Uterus (tissue), 2 donors: ENCODE results near the gene TIRAP.

Experiments
- POLR2A ChIP-seq, 2 donors: fragments of 450-650 bp; IDR thresholded peaks; one replicate each; pipeline ENCODE4 v1.6.1; 2016; ENCODE audit warnings: antibody characterized with exemption in 2 of 2, mild to moderate bottlenecking in 1 of 2, moderate library complexity in 1 of 2
- TF ChIP-seq, protein P1 (sequence below), 4 experiments: fragments of 200-600 bp in 2 of 4; fragments of 450-650 bp in 2 of 4; sonication (generic) in 2 of 4; IDR thresholded peaks; one replicate each; pipeline ENCODE4 v1.5.1; 2016 to 2019; ENCODE audit warnings: antibody characterized with exemption in 4 of 4, mild to moderate bottlenecking in 2 of 4, moderate library complexity in 1 of 4

DNA sequence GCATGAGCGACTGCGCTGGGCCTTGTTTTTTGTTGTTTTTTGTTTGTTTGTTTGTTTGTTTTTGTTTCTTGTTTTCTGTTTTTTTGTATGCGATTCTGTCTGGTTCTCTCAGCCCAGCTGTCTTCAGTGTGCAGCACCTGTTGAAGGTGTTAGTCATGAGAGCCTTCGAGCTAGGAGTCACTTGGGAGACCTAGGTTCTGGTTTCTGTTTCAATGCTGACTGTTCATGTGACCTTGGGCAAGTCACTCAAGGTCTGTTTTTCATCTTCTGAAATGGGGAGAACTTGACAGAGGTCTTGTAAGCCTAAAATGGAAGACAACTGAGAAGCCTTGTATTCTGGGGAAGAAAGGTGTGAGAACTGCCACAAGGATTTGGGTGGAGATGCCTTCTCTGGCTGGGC lies 22.8 kb downstream of the TIRAP start:
- TF ChIP-seq POLR2A (IDR thresholded peaks at IDR 0.05), result no peak
- TF ChIP-seq, protein P1, sequence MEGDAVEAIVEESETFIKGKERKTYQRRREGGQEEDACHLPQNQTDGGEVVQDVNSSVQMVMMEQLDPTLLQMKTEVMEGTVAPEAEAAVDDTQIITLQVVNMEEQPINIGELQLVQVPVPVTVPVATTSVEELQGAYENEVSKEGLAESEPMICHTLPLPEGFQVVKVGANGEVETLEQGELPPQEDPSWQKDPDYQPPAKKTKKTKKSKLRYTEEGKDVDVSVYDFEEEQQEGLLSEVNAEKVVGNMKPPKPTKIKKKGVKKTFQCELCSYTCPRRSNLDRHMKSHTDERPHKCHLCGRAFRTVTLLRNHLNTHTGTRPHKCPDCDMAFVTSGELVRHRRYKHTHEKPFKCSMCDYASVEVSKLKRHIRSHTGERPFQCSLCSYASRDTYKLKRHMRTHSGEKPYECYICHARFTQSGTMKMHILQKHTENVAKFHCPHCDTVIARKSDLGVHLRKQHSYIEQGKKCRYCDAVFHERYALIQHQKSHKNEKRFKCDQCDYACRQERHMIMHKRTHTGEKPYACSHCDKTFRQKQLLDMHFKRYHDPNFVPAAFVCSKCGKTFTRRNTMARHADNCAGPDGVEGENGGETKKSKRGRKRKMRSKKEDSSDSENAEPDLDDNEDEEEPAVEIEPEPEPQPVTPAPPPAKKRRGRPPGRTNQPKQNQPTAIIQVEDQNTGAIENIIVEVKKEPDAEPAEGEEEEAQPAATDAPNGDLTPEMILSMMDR (IDR thresholded peaks at IDR 0.05), result no peak
